WERI-Rb-1 (cell line): ENCODE results near the gene DNAAF5.

Experiments used
- DNase-seq: peaks from one replicate; pipeline ENCODE4 v3.0.0-alpha.2; 2020
- H3K27ac ChIP-seq: fragments of 250-450 bp; sonication (Bioruptor Pico); 2 replicates; pipeline ENCODE4 v1.5.1; 2020; ENCODE audit warnings: mild to moderate bottlenecking, moderate library complexity
- H3K27me3 ChIP-seq: fragments of 250-450 bp; sonication (Bioruptor Pico); 2 replicates; pipeline ENCODE4 v1.5.1; 2021; ENCODE audit warnings: mild to moderate bottlenecking, low read depth, moderate library complexity; ENCODE audit not compliant: insufficient read depth, severe bottlenecking
- H3K36me3 ChIP-seq: fragments of 250-450 bp; sonication (Bioruptor Pico); 2 replicates; pipeline ENCODE4 v1.5.1; 2020; ENCODE audit warnings: mild to moderate bottlenecking, moderate library complexity
- H3K4me3 ChIP-seq: 2 replicates; pipeline ENCODE4 v1.5.1; 2011; ENCODE audit warnings: low read depth, mild to moderate bottlenecking, control low read depth, low read length
- H3K9me3 ChIP-seq: fragments of 250-450 bp; sonication (Bioruptor Pico); 2 replicates; pipeline ENCODE4 v1.5.1; 2021; ENCODE audit warnings: mild to moderate bottlenecking, moderate library complexity; ENCODE audit not compliant: severe bottlenecking
- TF ChIP-seq, protein P1 (sequence below): IDR thresholded peaks from 2 replicates; pipeline ENCODE4 v1.5.1; 2011; ENCODE audit warnings: low read depth, mild to moderate bottlenecking, control low read depth, inconsistent platforms, low read length

DNAAF5 gene

DNA sequence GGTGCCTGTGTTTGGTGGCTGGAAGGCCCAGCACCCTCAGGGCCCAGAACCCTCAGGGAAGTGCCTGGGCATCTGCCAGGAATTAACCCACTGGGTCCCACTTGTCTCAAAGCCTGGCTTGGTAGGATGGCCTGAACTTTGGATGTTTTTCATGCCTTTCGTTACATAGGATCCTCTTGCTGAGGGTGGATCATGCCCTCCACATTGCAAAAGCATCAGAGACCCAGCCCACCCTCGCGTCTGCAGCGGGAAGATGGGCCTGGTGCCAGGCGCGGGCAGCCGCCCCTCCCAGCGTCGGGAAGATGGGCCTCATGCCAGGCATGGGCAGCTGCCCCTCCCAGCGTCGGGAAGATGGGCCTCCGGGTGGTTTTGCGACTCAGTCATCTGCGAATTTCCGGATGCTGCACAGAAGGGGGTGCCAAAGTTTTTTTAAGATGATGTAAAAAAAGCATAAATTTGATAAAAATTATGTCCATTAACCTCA, 52.5 kb downstream of the DNAAF5 start:
- no peak overlapping the region for H3K4me3 ChIP-seq
- no peaks in the 10 kb centered on the region for H3K9me3 ChIP-seq
- TF ChIP-seq, protein P1, sequence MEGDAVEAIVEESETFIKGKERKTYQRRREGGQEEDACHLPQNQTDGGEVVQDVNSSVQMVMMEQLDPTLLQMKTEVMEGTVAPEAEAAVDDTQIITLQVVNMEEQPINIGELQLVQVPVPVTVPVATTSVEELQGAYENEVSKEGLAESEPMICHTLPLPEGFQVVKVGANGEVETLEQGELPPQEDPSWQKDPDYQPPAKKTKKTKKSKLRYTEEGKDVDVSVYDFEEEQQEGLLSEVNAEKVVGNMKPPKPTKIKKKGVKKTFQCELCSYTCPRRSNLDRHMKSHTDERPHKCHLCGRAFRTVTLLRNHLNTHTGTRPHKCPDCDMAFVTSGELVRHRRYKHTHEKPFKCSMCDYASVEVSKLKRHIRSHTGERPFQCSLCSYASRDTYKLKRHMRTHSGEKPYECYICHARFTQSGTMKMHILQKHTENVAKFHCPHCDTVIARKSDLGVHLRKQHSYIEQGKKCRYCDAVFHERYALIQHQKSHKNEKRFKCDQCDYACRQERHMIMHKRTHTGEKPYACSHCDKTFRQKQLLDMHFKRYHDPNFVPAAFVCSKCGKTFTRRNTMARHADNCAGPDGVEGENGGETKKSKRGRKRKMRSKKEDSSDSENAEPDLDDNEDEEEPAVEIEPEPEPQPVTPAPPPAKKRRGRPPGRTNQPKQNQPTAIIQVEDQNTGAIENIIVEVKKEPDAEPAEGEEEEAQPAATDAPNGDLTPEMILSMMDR = no peak
- DNase-seq = no peak
- H3K36me3 ChIP-seq = peaks cover 67% of the 10 kb centered on the region
- H3K27ac ChIP-seq = no peak overlapping the region
- no peaks in the 10 kb centered on the region for H3K27me3 ChIP-seq

DNA sequence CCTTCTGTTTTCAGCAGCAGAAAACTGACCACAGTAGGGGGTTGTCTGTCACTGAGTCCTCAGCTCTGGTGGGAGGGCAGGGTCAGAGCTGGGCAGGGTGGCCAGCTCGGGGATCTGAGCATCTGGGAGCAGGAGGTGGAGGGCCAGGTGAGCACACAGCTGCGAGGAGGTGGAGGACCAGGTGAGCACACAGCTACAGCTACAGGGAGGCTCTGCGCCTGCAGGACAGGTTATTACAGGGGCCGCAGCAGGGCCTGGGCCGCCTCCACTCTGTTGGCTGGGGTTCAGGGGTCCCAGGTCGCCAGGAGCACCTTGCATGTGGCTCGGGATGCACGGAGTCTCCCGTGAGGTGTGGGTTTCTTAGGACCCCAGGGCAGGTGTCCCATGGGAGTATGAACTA, 53.0 kb downstream of the DNAAF5 start:
- Histone ChIP-seq H3K36me3 (peaks cover 64% of the 10 kb centered on the region), H3K27me3 (no peaks in the 10 kb centered on the region), H3K9me3 (no peaks in the 10 kb centered on the region), H3K4me3 (no peak overlapping the region), H3K27ac (no peak overlapping the region)
- TF ChIP-seq, protein P1 = no peak
- DNase-seq = no peak

DNA sequence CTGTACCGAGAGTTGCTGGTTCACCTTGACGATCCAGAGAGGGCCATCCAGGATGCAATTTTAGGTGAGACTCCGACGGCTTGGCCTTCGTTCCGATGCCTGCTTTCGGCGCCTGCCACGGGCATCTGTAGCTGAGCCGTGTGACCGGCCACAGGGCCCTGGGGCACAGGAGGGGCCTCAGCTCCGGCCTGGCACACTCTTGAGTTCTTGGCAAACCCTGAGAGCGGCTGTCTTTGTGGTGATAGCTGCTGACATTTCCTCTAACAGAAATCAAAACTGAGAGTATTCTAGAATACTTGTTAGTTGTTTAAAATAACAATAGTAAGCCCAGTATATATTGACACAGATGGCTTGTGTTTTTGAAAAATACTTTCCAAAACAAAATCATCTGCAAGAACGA, 53.6 kb downstream of the DNAAF5 start:
- no peak overlapping the region for H3K27ac ChIP-seq

DNA sequence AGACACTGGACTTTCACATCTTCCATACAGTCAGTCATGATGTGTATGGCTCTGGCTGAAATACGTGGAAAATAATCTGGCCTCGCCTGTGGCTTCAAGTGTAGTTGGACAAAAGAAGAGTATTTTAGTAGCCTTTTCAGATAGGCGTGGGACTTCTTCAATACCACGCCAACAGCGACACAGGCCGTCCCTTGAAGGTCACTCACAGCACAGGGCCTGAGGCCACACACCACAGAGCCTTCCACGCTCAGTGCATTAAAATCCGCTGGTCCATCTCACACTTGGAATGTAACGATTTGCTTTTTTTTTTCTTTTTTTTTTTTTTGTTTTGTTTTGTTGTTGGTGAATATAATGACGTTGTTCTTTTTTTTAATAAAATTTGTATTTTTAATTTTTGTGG, 54.0 kb downstream of the DNAAF5 start:
- no peaks in the 10 kb centered on the region for H3K9me3 ChIP-seq
- DNase-seq = no peak
- H3K27me3 ChIP-seq = no peaks in the 10 kb centered on the region
- peaks cover 57% of the 10 kb centered on the region for H3K36me3 ChIP-seq
- TF ChIP-seq, protein P1 = no peak
- no peak overlapping the region for H3K4me3 ChIP-seq
- H3K27ac ChIP-seq = no peak overlapping the region

More for the DNA sequence above, 53.6 kb downstream of the DNAAF5 start:
- peaks cover 60% of the 10 kb centered on the region for H3K36me3 ChIP-seq
- no peak for DNase-seq
- H3K27me3 ChIP-seq = no peaks in the 10 kb centered on the region
- TF ChIP-seq, protein P1 = no peak
- H3K4me3 ChIP-seq = no peak overlapping the region
- H3K9me3 ChIP-seq = no peaks in the 10 kb centered on the region

DNA sequence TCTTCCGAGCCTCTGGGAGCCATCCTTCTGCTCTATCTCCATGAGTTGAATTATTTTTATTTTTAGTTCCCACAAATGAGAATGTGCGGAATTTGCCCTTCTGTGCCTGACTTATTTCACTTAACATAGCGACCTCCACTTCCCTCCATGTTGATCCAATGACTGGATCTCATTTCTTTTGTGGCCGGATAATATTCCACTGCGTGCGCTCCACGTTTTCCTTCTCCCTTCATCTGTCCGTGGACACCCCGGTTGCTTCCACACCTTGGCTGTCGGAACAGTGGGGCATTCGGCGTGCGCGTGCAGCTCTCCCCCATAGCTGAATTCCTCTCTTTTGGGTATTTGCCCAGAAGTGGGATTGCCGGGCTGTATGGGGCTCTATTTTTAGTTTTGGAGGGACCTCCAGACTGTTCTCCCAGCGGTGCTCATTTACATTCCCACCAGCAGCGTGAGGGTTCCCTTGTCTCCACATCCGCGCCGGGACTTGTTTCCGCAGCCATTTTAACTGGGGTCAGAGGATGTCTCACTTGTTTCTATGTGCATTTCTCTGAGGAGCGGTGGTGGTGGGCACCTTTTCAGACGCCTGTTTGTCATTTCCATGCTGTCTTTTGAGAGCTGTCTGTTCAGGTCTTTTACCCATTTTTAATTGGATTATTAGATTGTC, 54.8 kb downstream of the DNAAF5 start:
- DNase-seq = no peak
- Histone ChIP-seq H3K4me3 (no peak overlapping the region), H3K36me3 (peaks cover 56% of the 10 kb centered on the region), H3K9me3 (no peaks in the 10 kb centered on the region), H3K27me3 (no peaks in the 10 kb centered on the region), H3K27ac (no peak overlapping the region)
- TF ChIP-seq, protein P1 = no peak
